Measurements from ENCODE around the gene ZNF32. TPM values are rescaled to one million over a fixed set of nuclear protein-coding genes. Genes with fewer than 3 reads are reported as not detected.
A peak's percentile ranks its signal among the peaks of the same experiment; 100 is the strongest.

ZNF32 gene
- total RNA-seq, 1 experiment from 2014 or later = 13.0 TPM

- no peak for DNase-seq (ENCODE audit: unreplicated experiment)
- H3K4me1 Mint-ChIP-seq (ENCODE audit: insufficient read depth, unreplicated experiment) = no peaks in the 10 kb centered on the region
- no peak overlapping the region for H3K27ac Mint-ChIP-seq (ENCODE audit: low read depth, unreplicated experiment)
- no peaks in the 10 kb centered on the region for H3K27me3 Mint-ChIP-seq (ENCODE audit: insufficient read depth, unreplicated experiment)
- intact Hi-C loops (cut with micrococcal nuclease) = no loop called here
- H3K36me3 Mint-ChIP-seq (ENCODE audit: insufficient read depth, unreplicated experiment) = no peaks in the 10 kb centered on the region
- POLR2A ChIA-PET = no interaction called here
- CTCF ChIA-PET = interaction anchor here (0.5 to 1.1 kb wide), 4 partner anchors 9 to 42 kb away, joined by 3 to 5 read pairs (median 4); no protein-coding TSS in a partner anchor
- BruUV-seq (replicated peaks) = no TSS peak
- TF ChIP-seq CTCF (IDR thresholded peaks at IDR 0.05; ENCODE audit: unreplicated experiment) = no peak
- no peaks in the 10 kb centered on the region for H3K9me3 Mint-ChIP-seq (ENCODE audit: unreplicated experiment)
- no peak overlapping the region for H3K4me3 Mint-ChIP-seq (ENCODE audit: unreplicated experiment)
Measured at GRCh38 chr10:43655311-43655710, 6.6 kb upstream of the ZNF32 start.

- POLR2A ChIA-PET = no interaction called here
Measured at GRCh38 chr10:43653746-43654145, 5.1 kb upstream of the ZNF32 start.

GRCh38 chr10:43649185-43649523, 473 bp upstream of the ZNF32 start:
- Mint-ChIP-seq H3K9me3 (ENCODE audit: unreplicated experiment) (peaks cover 15% of the 10 kb centered on the region), H3K36me3 (ENCODE audit: insufficient read depth, unreplicated experiment) (peaks cover 25% of the 10 kb centered on the region), H3K27ac (ENCODE audit: low read depth, unreplicated experiment) (peak overlapping the region; percentile 54), H3K4me1 (ENCODE audit: insufficient read depth, unreplicated experiment) (no peaks in the 10 kb centered on the region), H3K4me3 (ENCODE audit: unreplicated experiment) (peak overlapping the region; percentile 84), H3K27me3 (ENCODE audit: insufficient read depth, unreplicated experiment) (no peaks in the 10 kb centered on the region)
- CTCF ChIA-PET = no interaction called here
- intact Hi-C loops (cut with micrococcal nuclease) = no loop called here
- TF ChIP-seq CTCF (IDR thresholded peaks at IDR 0.05; ENCODE audit: unreplicated experiment) = no peak
- POLR2A ChIA-PET = interaction anchor here (1.1 to 1.9 kb wide), 2 partner anchors 12 to 42 kb away, joined by 3 to 4 read pairs; no protein-coding TSS in a partner anchor
- no peak for DNase-seq (ENCODE audit: unreplicated experiment)
- BruUV-seq (replicated peaks) = no TSS peak

More at GRCh38 chr10:43653746-43654145, 5.1 kb upstream of the ZNF32 start:
- Mint-ChIP-seq H3K27me3 (ENCODE audit: insufficient read depth, unreplicated experiment) (no peaks in the 10 kb centered on the region), H3K9me3 (ENCODE audit: unreplicated experiment) (no peaks in the 10 kb centered on the region), H3K27ac (ENCODE audit: low read depth, unreplicated experiment) (no peak overlapping the region), H3K36me3 (ENCODE audit: insufficient read depth, unreplicated experiment) (no peaks in the 10 kb centered on the region), H3K4me3 (ENCODE audit: unreplicated experiment) (no peak overlapping the region), H3K4me1 (ENCODE audit: insufficient read depth, unreplicated experiment) (no peaks in the 10 kb centered on the region)
- CTCF ChIA-PET = no interaction called here
- DNase-seq (ENCODE audit: unreplicated experiment) = no peak
- BruUV-seq (replicated peaks) = no TSS peak
- TF ChIP-seq CTCF (IDR thresholded peaks at IDR 0.05; ENCODE audit: unreplicated experiment) = no peak
- intact Hi-C loops (cut with micrococcal nuclease) = no loop called here

- ChIA-PET POLR2A (interaction anchor here (0.7 to 1.9 kb wide), 2 partner anchors 10 to 1354 kb away, joined by 3 to 4 read pairs; no protein-coding TSS in a partner anchor), CTCF (interaction anchor here (0.9 kb wide), 1 partner anchor 17 kb away, joined by 3 read pairs; no protein-coding TSS in a partner anchor)
- BruUV-seq (replicated peaks) = no TSS peak
- intact Hi-C loops (cut with micrococcal nuclease) = no loop called here
- Mint-ChIP-seq H3K27ac (ENCODE audit: low read depth, unreplicated experiment) (no peak overlapping the region), H3K36me3 (ENCODE audit: insufficient read depth, unreplicated experiment) (peaks cover 36% of the 10 kb centered on the region), H3K27me3 (ENCODE audit: insufficient read depth, unreplicated experiment) (no peaks in the 10 kb centered on the region), H3K9me3 (ENCODE audit: unreplicated experiment) (peaks cover 15% of the 10 kb centered on the region), H3K4me1 (ENCODE audit: insufficient read depth, unreplicated experiment) (no peaks in the 10 kb centered on the region), H3K4me3 (ENCODE audit: unreplicated experiment) (peak overlapping the region; percentile 84)
- no peak for TF ChIP-seq CTCF (IDR thresholded peaks at IDR 0.05; ENCODE audit: unreplicated experiment)
- no peak for DNase-seq (ENCODE audit: unreplicated experiment)
Measured at GRCh38 chr10:43648095-43648397, 635 bp downstream of the ZNF32 start.

All from MCF 10A (cell line).